CD4-positive, alpha-beta T cell treated with Interferon alpha-2 for 1 hour (primary cell): Measurements from ENCODE around the gene C19orf38.
"Not testable (repeated sequence)": the region's sequence is repeated elsewhere in the genome, so short reads cannot be mapped to it uniquely, and the experiment has no call there.

Source experiments
- DNase-seq, 2 donors: peaks; one replicate each; pipeline ENCODE4 v3.0.0-alpha.2; 2020 to 2022

The C19orf38 gene

DNA sequence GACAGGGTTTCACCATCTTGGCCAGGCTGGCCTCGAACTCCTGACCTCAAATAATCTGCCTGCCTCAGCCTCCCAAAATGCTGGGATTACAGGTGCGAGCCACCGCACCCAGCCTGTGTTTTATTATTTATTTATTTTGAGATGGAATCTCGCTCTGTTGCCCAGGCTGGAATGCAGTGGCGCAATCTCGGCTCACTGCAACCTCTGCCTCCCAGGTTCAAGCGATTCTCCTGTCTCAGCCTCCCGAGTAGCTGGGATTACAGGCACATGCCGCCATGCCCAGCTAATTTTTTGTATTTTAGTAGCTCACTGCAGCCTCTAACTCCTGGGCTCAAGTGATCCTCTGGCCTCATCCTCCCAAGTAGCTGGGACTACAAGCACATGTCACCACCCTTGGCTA, 29.4 kb downstream of the C19orf38 start:
- not testable (repeated sequence) for DNase-seq

DNA sequence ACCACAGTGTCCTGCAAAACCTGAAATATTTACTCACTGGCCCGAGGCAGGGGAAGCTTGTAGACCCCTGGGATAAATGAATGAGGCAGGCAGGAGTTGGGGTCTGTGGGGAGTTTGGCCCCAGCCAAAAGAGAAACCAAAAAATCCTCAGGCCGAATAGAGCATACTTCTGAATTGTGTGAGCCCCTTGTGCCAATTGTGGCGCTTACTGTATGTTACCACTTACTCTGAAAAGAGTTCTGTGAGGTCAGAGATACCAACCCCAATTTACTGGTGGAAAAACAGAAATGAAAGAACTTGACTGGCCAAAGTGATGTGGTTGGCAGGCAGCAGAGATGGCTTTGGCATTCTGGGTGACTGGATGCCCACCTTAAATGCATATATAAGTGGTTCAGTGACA, 30.0 kb downstream of the C19orf38 start:
- DNase-seq = no peak

DNA sequence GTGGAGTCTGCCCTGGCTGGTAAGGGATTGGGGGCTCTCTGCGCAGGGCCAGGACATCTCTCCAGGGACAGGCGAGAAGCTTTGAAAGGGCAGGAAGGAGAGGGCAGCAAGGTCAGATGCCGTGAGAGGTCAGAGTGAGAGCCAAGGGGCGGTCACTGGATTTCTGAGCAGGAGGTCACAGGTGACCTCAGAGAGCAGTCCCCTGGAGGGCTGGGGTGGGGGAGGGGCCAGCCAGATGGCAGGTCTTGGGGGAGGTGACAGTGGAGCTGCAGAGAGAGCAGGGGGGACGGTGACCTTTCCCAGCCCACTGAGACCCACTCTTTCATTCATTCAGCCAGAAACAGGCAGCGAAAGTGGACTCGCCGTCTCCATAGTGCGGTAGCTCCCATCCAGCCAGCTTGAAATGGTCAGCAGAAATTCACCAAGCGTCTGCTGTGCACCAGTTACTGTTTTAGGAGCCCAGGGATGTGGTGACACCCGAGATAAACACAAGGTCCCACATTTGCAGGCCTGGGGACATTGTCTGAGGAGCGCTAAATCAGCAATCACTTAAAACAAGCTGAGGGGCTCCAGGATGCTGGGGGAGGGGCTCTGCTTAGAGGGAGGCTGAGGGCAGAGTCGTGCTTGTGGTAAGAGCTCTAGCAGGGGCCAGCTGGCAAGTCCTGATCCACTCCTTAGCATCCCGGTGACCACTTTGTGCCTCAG, 33.3 kb downstream of the C19orf38 start:
- no peak for DNase-seq

- DNase-seq = no peak
These were observed 33.9 kb downstream of the C19orf38 start for GRCh38 chr19:10882108-10882457.

DNA sequence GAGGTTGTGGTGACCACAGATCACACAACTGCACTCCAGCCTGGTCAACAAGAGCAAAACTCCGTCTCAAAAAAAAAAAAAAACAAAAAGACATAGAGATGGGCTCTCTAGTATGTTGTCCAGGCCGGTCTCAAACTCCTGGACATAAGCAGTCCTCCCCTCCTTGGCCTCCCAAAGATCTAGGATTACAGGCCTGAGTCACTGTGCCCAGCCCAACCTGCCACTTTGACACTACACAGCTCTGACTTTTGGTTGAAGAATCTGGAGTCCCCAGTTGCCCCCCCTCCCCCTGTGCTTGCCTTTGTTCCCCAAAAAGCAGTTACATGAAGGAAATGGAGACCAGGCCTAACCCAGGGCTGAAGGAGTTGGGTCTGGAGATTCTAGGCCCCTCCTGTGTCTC, 36.1 kb downstream of the C19orf38 start:
- DNase-seq = no peak

DNA sequence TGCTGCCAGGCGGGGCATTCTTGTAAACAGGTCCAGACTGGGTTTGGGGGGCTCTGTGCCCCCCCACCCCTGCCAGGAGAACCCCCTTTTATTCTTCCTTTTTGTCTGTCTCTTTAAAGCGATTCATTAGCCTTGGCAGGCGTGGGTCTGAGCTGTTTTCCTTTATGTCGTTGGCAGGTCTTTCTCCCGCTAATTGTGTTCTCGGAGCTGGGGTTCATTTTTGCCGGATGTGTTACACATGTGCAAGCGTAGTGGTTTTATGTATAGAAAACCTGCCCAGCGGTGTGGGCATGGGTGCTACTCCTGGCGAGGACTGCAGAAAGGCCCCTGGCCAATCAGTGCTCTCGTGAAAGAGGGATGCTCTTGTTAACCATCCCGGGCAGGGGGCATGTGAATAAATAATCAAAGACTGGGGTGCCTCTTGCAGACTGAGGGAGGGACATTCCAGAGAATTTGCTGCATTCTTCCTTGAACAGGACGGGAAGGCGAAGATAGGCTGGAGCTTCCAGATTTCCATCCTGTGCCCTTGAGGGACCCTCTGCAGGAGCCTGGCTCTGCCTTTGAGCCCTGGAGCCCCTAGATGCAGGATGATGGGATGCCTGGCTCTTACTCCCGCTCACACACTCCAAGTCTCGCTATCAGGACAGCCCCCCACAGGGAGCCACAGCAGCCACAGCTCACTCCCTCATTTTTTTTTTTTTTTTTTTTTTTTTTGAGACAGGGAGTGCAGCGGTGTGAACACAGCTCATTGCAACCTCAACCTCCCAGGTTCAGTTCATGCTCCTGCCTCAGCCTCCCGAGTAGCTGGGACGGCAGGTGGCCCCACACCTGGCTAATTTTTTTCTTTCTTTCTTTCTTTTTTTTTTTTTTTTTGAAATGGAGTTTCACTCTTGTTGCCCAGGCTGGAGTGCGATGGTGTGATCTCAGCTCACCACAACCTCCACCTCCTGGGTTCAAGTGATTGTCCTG, 37.3 kb downstream of the C19orf38 start:
- DNase-seq = no peak

GRCh38 chr19:10887616-10888367, 39.6 kb downstream of the C19orf38 start:
- DNase-seq = no peak

GRCh38 chr19:10888421-10888866, 40.2 kb downstream of the C19orf38 start:
- DNase-seq = no peak

DNA sequence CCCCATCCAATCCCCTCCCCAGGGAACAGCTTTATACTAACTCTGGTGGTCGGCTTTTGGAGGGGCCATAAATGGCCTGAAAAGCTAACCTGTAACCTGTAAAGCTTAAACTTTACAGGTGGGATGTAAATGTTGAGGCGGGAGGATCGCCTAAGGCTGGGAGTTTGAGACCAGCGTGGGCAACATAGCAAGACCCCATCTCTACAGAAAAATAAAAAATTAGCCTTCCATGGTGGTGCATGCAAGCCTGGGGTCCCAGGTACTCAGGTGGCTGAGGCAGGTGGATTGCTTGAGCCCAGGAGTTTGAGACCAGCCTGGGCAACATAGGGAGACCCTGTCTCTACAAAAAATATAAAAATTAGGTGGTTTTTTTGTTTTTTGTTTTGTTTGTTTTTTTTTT, 41.7 kb downstream of the C19orf38 start:
- DNase-seq = no peak

DNA sequence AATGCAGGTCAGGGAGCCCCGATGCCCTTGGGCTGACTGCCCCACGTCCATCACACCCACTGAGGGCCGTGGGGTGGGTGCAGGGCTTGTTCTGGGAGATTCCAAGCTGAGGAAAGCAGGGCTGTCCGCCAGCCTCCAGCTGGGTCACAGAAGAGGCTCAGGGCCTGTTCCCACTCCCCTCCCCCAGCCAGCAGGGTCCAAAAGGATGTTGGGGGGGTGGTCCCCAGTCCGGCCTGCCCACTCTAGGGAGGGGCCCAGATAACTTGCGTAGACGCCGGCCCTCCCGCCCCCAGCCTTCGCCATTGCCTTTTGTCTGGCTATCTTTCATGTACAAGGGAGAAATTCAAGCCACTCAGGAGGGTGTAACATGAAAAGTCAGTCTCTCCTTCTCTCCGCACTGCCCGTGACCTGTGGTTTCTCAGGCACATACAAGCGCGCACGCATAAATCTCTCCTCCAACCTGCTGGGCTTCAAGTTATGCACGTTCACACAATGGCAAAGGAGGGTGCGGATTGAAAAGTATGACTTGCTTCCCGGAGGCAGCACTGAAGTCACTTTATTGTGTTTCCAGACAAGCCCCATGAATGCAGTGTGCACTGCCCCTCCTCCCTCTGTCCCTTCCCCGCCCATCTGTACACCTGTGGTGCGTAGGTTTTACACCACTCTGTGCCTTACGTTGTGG, 43.3 kb downstream of the C19orf38 start:
- no peak for DNase-seq

DNA sequence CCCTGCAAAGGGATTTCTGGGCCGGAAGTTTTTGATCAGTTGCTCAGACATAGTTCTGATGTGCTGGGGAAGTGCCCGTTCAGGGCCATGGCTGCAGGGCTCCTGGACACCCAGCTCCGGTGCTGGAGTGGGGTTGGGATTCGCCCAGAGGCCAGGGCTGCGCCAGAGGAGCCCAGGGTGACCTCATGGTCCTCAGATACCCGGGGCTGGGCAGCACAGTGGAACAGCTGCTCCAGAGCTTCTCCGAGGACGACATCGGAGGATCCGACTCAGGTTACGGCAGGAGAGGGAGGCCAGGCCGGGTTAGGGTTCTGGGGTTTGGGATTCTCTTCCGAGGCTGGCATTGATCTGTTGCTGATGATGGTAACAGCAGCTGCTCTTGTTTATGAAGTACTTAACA, 44.0 kb downstream of the C19orf38 start:
- DNase-seq = no peak

DNA sequence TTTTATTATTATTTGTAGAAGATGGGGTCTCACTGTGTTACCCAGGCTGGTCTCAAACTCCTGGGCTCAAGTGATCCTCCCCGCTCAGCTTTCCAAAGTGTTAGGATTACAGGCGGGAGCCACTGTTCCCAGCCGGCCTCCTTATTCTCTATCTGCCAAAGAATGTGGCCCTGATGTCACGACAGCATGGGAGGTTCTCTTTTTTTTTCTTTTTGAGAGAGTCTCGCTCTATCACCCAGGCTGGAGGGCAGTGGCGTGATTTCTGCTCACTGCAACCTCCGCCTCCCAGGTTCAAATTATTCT, 46.6 kb downstream of the C19orf38 start:
- no peak for DNase-seq

GRCh38 chr19:10895363-10895762, 47.1 kb downstream of the C19orf38 start:
- DNase-seq = no peak

- DNase-seq = no peak
These were observed 47.7 kb downstream of the C19orf38 start for GRCh38 chr19:10895920-10896319.

- no peak for DNase-seq
These were observed 48.8 kb downstream of the C19orf38 start for GRCh38 chr19:10896851-10897526.

DNA sequence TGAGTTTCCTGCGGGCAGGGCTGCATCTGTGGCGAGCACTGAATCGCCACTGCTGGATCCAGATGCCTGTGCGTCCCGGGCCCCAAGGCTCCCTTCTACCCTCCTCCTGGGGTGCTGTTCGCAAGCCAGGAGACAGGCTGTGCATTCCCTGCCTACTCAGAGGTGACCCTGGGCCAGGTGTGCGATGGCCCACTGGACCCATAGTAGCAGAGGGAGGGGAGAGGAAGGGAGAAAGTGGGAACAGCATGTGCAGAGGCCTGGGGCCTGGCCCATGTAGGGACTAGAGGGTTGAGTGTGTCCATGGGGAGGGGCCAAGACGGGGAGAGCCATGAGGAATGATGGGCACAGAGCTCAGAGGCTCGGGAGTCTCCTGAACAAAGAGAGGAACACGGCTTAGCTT, 50.4 kb downstream of the C19orf38 start:
- no peak for DNase-seq

GRCh38 chr19:10899151-10899653, 51.0 kb downstream of the C19orf38 start:
- no peak for DNase-seq

DNA sequence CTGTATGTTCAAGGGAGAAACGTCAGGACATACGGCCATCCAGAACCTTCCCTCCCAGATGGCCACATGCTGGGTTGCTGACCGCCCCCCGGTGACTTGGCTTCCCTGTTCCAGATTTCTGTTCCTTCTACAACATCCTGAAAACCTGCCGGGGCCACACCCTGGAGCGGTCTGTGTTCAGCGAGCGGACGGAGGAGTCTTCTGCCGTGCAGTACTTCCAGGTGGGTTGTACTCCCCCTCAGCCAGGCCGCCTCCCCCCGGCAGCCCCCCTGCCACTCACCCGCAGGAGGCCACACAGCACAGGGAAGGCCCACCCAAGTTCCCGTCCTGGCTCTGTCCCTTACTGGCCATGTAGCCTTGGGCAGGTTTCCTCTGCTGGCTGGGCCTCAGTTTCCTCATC, 59.7 kb downstream of the C19orf38 start:
- DNase-seq = no peak

GRCh38 chr19:10908380-10908960, 60.3 kb downstream of the C19orf38 start:
- DNase-seq = no peak

- no peak for DNase-seq
These were observed 63.6 kb downstream of the C19orf38 start for GRCh38 chr19:10911579-10912363.

GRCh38 chr19:10912619-10913018, 64.4 kb downstream of the C19orf38 start:
- DNase-seq = no peak
